Measurements from ENCODE around the gene SHLD2. TPM values are rescaled to one million over a fixed set of nuclear protein-coding genes. Genes with fewer than 3 reads are reported as not detected.

The SHLD2 gene
- total RNA-seq, 1 experiment from 2014 or later = 27.6 TPM

DNA sequence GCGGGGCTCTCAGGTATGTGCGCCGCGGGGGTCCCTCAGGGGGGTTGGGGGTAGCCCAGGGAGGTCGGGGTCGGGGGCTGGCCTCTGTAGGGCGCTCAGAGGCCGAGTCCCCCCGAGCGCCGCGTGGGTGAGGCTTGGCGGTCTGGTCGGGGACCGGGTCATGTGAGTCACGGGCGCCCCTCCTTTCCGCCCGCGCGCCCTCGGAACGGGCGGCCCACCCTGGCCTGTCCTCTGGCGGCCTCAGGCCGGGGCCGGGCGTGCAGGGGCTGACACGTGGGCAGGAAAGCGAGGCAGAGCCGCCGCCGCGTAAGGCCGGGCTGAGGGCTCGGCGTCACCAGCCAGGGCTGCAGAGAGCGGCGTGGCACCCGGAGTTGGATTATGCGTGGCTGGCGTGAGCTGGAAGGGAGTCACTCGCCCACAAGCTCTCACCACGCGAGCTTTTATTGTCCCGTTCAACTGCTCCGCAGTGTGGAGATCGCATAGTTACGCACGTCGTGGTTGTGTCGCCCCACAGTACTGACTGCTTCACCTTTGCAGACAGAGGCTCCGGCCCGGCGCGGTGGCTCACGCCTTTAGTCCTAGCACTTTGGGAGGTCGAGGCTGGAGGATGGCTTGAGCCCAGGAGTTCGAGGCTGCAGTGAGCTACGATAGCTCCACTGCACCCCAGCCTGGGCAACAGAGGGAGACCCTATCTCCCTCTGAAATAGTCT is 385 bp downstream of the SHLD2 start:
- Mint-ChIP-seq H3K27me3 (ENCODE audit: low read depth) (no peaks in the 10 kb centered on the region), H3K9me3 (no peaks in the 10 kb centered on the region), H3K4me1 (peaks cover 31% of the 10 kb centered on the region), H3K36me3 (no peaks in the 10 kb centered on the region), H3K4me3 (peak overlapping the region; percentile 75), H3K27ac (no peak overlapping the region)
- DNase-seq (ENCODE audit: low spot score) (peak; percentile 62), ATAC-seq (peak; percentile 43)
- ChIA-PET POLR2A (no interaction called here), CTCF (interaction anchor here (2.0 kb wide), 1 partner anchor 129 kb away, joined by 5 read pairs; no protein-coding TSS in a partner anchor)
- peak; percentile 72; the same call in 1 of the 2 replicates for TF ChIP-seq TP53 (CRISPR knock-in tag; IDR thresholded peaks at IDR 0.05)
- TF ChIP-seq CDX4 (CRISPR knock-in tag; IDR thresholded peaks at IDR 0.05; ENCODE audit: borderline replicate concordance) = peak; percentile 39; the same call in 1 of the 2 replicates
- TF ChIP-seq ZBTB43 (CRISPR knock-in tag; IDR thresholded peaks at IDR 0.05) = no peak
- TF ChIP-seq, protein P1, sequence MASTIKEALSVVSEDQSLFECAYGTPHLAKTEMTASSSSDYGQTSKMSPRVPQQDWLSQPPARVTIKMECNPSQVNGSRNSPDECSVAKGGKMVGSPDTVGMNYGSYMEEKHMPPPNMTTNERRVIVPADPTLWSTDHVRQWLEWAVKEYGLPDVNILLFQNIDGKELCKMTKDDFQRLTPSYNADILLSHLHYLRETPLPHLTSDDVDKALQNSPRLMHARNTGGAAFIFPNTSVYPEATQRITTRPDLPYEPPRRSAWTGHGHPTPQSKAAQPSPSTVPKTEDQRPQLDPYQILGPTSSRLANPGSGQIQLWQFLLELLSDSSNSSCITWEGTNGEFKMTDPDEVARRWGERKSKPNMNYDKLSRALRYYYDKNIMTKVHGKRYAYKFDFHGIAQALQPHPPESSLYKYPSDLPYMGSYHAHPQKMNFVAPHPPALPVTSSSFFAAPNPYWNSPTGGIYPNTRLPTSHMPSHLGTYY (CRISPR knock-in tag; IDR thresholded peaks at IDR 0.05) = peak; percentile 33; the same call in 1 of the 2 replicates
- TF ChIP-seq USF1 (CRISPR knock-in tag; IDR thresholded peaks at IDR 0.05) = peak; percentile 58
- peak; percentile 52 for TF ChIP-seq NR2C2 (CRISPR knock-in tag; IDR thresholded peaks at IDR 0.05)
- TF ChIP-seq ZNF138 (CRISPR knock-in tag; conservative IDR thresholded peaks at IDR 0.05) = peak; percentile 90
- TF ChIP-seq, protein P2, sequence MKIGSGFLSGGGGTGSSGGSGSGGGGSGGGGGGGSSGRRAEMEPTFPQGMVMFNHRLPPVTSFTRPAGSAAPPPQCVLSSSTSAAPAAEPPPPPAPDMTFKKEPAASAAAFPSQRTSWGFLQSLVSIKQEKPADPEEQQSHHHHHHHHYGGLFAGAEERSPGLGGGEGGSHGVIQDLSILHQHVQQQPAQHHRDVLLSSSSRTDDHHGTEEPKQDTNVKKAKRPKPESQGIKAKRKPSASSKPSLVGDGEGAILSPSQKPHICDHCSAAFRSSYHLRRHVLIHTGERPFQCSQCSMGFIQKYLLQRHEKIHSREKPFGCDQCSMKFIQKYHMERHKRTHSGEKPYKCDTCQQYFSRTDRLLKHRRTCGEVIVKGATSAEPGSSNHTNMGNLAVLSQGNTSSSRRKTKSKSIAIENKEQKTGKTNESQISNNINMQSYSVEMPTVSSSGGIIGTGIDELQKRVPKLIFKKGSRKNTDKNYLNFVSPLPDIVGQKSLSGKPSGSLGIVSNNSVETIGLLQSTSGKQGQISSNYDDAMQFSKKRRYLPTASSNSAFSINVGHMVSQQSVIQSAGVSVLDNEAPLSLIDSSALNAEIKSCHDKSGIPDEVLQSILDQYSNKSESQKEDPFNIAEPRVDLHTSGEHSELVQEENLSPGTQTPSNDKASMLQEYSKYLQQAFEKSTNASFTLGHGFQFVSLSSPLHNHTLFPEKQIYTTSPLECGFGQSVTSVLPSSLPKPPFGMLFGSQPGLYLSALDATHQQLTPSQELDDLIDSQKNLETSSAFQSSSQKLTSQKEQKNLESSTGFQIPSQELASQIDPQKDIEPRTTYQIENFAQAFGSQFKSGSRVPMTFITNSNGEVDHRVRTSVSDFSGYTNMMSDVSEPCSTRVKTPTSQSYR (CRISPR knock-in tag; IDR thresholded peaks at IDR 0.05) = 0 out of 2 replicates have a peak, but pooled peaks have one; percentile 54
- TF ChIP-seq NFATC4 (CRISPR knock-in tag; IDR thresholded peaks at IDR 0.05) = no peak
- TF ChIP-seq NFE2L1 (CRISPR knock-in tag; IDR thresholded peaks at IDR 0.05) = no peak
- TF ChIP-seq, protein P3, sequence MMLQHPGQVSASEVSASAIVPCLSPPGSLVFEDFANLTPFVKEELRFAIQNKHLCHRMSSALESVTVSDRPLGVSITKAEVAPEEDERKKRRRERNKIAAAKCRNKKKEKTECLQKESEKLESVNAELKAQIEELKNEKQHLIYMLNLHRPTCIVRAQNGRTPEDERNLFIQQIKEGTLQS (CRISPR knock-in tag; conservative IDR thresholded peaks at IDR 0.05) = no peak
- TF ChIP-seq, protein P4, sequence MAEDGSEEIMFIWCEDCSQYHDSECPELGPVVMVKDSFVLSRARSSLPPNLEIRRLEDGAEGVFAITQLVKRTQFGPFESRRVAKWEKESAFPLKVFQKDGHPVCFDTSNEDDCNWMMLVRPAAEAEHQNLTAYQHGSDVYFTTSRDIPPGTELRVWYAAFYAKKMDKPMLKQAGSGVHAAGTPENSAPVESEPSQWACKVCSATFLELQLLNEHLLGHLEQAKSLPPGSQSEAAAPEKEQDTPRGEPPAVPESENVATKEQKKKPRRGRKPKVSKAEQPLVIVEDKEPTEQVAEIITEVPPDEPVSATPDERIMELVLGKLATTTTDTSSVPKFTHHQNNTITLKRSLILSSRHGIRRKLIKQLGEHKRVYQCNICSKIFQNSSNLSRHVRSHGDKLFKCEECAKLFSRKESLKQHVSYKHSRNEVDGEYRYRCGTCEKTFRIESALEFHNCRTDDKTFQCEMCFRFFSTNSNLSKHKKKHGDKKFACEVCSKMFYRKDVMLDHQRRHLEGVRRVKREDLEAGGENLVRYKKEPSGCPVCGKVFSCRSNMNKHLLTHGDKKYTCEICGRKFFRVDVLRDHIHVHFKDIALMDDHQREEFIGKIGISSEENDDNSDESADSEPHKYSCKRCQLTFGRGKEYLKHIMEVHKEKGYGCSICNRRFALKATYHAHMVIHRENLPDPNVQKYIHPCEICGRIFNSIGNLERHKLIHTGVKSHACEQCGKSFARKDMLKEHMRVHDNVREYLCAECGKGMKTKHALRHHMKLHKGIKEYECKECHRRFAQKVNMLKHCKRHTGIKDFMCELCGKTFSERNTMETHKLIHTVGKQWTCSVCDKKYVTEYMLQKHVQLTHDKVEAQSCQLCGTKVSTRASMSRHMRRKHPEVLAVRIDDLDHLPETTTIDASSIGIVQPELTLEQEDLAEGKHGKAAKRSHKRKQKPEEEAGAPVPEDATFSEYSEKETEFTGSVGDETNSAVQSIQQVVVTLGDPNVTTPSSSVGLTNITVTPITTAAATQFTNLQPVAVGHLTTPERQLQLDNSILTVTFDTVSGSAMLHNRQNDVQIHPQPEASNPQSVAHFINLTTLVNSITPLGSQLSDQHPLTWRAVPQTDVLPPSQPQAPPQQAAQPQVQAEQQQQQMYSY (CRISPR knock-in tag; IDR thresholded peaks at IDR 0.05) = peak; percentile 77
- TF ChIP-seq, protein P5, sequence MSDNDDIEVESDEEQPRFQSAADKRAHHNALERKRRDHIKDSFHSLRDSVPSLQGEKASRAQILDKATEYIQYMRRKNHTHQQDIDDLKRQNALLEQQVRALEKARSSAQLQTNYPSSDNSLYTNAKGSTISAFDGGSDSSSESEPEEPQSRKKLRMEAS (CRISPR knock-in tag; IDR thresholded peaks at IDR 0.05) = peak; percentile 90
- 0 out of 2 replicates have a peak, but pooled peaks have one; percentile 18 for TF ChIP-seq ZNF219 (CRISPR knock-in tag; IDR thresholded peaks at IDR 0.05; ENCODE audit: borderline replicate concordance)
- 0 out of 2 replicates have a peak, but pooled peaks have one; percentile 31 for TF ChIP-seq ETV6 (CRISPR knock-in tag; IDR thresholded peaks at IDR 0.05)
- TF ChIP-seq E2F1 (CRISPR knock-in tag; IDR thresholded peaks at IDR 0.05) = peak; percentile 58; the same call in 1 of the 2 replicates
- TF ChIP-seq MYBL2 (CRISPR knock-in tag; IDR thresholded peaks at IDR 0.05) = no peak
- no peak for TF ChIP-seq GRHL2 (CRISPR knock-in tag; IDR thresholded peaks at IDR 0.05; ENCODE audit: insufficient replicate concordance, severe bottlenecking)
- peak; percentile 77 for TF ChIP-seq SMAD3 (CRISPR knock-in tag; IDR thresholded peaks at IDR 0.05; ENCODE audit: borderline replicate concordance)
- 0 out of 2 replicates have a peak, but pooled peaks have one; percentile 22 for TF ChIP-seq ZNF425 (CRISPR knock-in tag; conservative IDR thresholded peaks at IDR 0.05)
- TF ChIP-seq RELA (CRISPR knock-in tag; IDR thresholded peaks at IDR 0.05; ENCODE audit: borderline replicate concordance) = peak; percentile 63; the same call in 1 of the 2 replicates

Measured in WTC11 (cell line).